PC-3 (cell line): ENCODE data around the gene PPM1L. TPM values are rescaled to one million over a fixed set of nuclear protein-coding genes. Genes with fewer than 3 reads are reported as not detected.

Experiments used
- ATAC-seq: fragments of 200-7000 bp; cut with Tn5 transposase; 2 replicates; pipeline ENCODE4 v1.9.1; 2020; ENCODE audit warnings: mild to moderate bottlenecking, moderate library complexity
- BruUV-seq: library from RNA; stranded (reverse); fragments of 400-500 nt; replicated peaks from 2 replicates; lab custom pipeline; 2021; lab: Mats Ljungman, UMichigan
- CTCF ChIA-PET: fragments of 300-600 bp; sonication (Branson Sonifier 250); formaldehyde crosslinking; loops from one replicate; lab custom pipeline; 2022; ENCODE audit warnings: antibody characterized with exemption; lab: Charles Lee
- POLR2A ChIA-PET: fragments of 300-600 bp; sonication (Branson Sonifier 250); formaldehyde crosslinking; loops from one replicate; lab custom pipeline; 2022; ENCODE audit warnings: antibody characterized with exemption; ENCODE audit not compliant: unreplicated experiment; lab: Charles Lee
- DNase-seq: peaks from one replicate; pipeline ENCODE4 v3.0.0-alpha.2; 2015
- H2AFZ ChIP-seq: fragments of 300-600 bp; sonication (generic); 2 replicates; pipeline ENCODE4 v1.6.0; 2016; ENCODE audit warnings: antibody characterized with exemption, low read length
- H3F3A ChIP-seq: fragments of 300-600 bp; sonication (generic); one replicate; pipeline ENCODE4 v1.6.0; 2017; ENCODE audit warnings: antibody characterized with exemption, low read length, control low read depth, mild to moderate bottlenecking; ENCODE audit not compliant: unreplicated experiment
- H3K27ac ChIP-seq: fragments of 300-600 bp; sonication (generic); 2 replicates; pipeline ENCODE4 v1.5.1; 2016; ENCODE audit warnings: mild to moderate bottlenecking, low read length
- H3K27me3 ChIP-seq: fragments of 300-600 bp; sonication (generic); 2 replicates; pipeline ENCODE4 v1.6.1; 2016; ENCODE audit warnings: low read length, mixed read lengths
- H3K36me3 ChIP-seq: fragments of 300-600 bp; sonication (generic); 2 replicates; pipeline ENCODE4 v1.6.1; 2016; ENCODE audit warnings: low read depth, mixed run types, low read length, mixed read lengths
- H3K4me1 ChIP-seq: fragments of 300-600 bp; sonication (generic); 2 replicates; pipeline ENCODE4 v1.5.1; 2016; ENCODE audit warnings: low read length; ENCODE audit not compliant: insufficient read depth
- H3K4me2 ChIP-seq: fragments of 300-600 bp; sonication (generic); 2 replicates; pipeline ENCODE4 v1.6.0; 2016; ENCODE audit warnings: low read length
- H3K4me3 ChIP-seq: fragments of 300-600 bp; sonication (generic); 2 replicates; pipeline ENCODE4 v1.5.1; 2016; ENCODE audit warnings: mild to moderate bottlenecking, low read length, mixed read lengths
- H3K79me2 ChIP-seq: fragments of 300-600 bp; sonication (generic); 2 replicates; pipeline ENCODE4 v1.6.1; 2017; ENCODE audit warnings: low read length, mixed read lengths
- H3K9ac ChIP-seq: fragments of 300-600 bp; sonication (generic); 2 replicates; pipeline ENCODE4 v1.6.0; 2016; ENCODE audit warnings: mild to moderate bottlenecking, low read length
- H3K9me2 ChIP-seq: fragments of 300-600 bp; sonication (generic); replicated peaks from 2 replicates; pipeline ENCODE4 v1.6.1; 2016; ENCODE audit warnings: mixed run types, low read length, mixed read lengths
- H3K9me3 ChIP-seq: fragments of 300-600 bp; sonication (generic); 2 replicates; pipeline ENCODE4 v1.6.1; 2016; ENCODE audit warnings: low read length, mixed read lengths
- H4K20me1 ChIP-seq: fragments of 300-600 bp; sonication (generic); 2 replicates; pipeline ENCODE4 v1.6.1; 2016; ENCODE audit warnings: low read length, mixed read lengths
- CTCF ChIP-seq: fragments of 300-600 bp; sonication (generic); conservative IDR thresholded peaks from 2 replicates; pipeline ENCODE4 v1.5.1; 2017; ENCODE audit warnings: antibody characterized with exemption, low read depth, mild to moderate bottlenecking, low read length
- EZH2 ChIP-seq: fragments of 300-600 bp; sonication (generic); IDR thresholded peaks from one replicate; pipeline ENCODE4 v1.6.1; 2017; ENCODE audit warnings: antibody characterized with exemption, mild to moderate bottlenecking, low read length; ENCODE audit not compliant: unreplicated experiment
- EZH2phosphoT487 ChIP-seq: fragments of 300-600 bp; sonication (generic); IDR thresholded peaks from 2 replicates; pipeline ENCODE4 v1.6.1; 2018; ENCODE audit warnings: mild to moderate bottlenecking, antibody characterized with exemption, low read length, borderline replicate concordance
- intact Hi-C: fragments of 100-400 bp; cut with micrococcal nuclease; formaldehyde crosslinking; loops from 2 replicates; pipeline ENCODE4 v1.9.0; 2023
- total RNA-seq: library from RNA; depleted of rRNA; stranded (reverse); fragments of >200 nt; gene quantifications from 2 replicates; pipeline ENCODE4 v1.2.3, GENCODE V29; 2014

Gene PPM1L
- total RNA-seq, 1 experiment from 2014 or later, result 7.0 TPM

- POLR2A ChIA-PET, result interaction anchor here (1.0 kb wide), 1 partner anchor 20 kb away, joined by 3 read pairs; no protein-coding TSS in a partner anchor
- no peak for ATAC-seq
These were observed 293.7 kb downstream of the PPM1L start for GRCh38 chr3:161049683-161050248.

GRCh38 chr3:161050935-161051334 is 294.9 kb downstream of the PPM1L start:
- Histone ChIP-seq H3K4me1 (no peaks in the 10 kb centered on the region), H3K79me2 (no peaks in the 10 kb centered on the region), H3K27ac (no peak overlapping the region), H3K27me3 (no peaks in the 10 kb centered on the region), H3K9ac (no peak overlapping the region), H3K9me2 (no peaks in the 10 kb centered on the region), H2AFZ (no peak overlapping the region), H3K4me2 (no peak overlapping the region), H3F3A (no peaks in the 10 kb centered on the region), H3K4me3 (no peak overlapping the region), H3K36me3 (no peaks in the 10 kb centered on the region), H4K20me1 (no peaks in the 10 kb centered on the region), H3K9me3 (no peaks in the 10 kb centered on the region)
- ATAC-seq (no peak), DNase-seq (no peak)
- POLR2A ChIA-PET, result no interaction called here
- intact Hi-C loops, result no loop called here
- CTCF ChIA-PET, result no interaction called here
- no TSS peak for BruUV-seq
- TF ChIP-seq EZH2 (no peak), CTCF (no peak), EZH2phosphoT487 (no peak)

More at GRCh38 chr3:161049683-161050248, 293.7 kb downstream of the PPM1L start:
- no peaks in the 10 kb centered on the region for H3K9me3 ChIP-seq
- no peak overlapping the region for H3K9ac ChIP-seq
- BruUV-seq, result no TSS peak
- TF ChIP-seq CTCF (no peak), EZH2 (no peak), EZH2phosphoT487 (no peak)
- intact Hi-C loops, result no loop called here
- no peaks in the 10 kb centered on the region for H3K27me3 ChIP-seq
- no peaks in the 10 kb centered on the region for H3F3A ChIP-seq
- H3K4me1 ChIP-seq, result no peaks in the 10 kb centered on the region
- H3K79me2 ChIP-seq, result no peaks in the 10 kb centered on the region
- CTCF ChIA-PET, result no interaction called here
- no peak overlapping the region for H3K4me2 ChIP-seq
- H4K20me1 ChIP-seq, result no peaks in the 10 kb centered on the region
- H3K9me2 ChIP-seq, result no peaks in the 10 kb centered on the region
- no peak overlapping the region for H2AFZ ChIP-seq
- no peaks in the 10 kb centered on the region for H3K36me3 ChIP-seq
- H3K27ac ChIP-seq, result no peak overlapping the region
- DNase-seq, result no peak
- no peak overlapping the region for H3K4me3 ChIP-seq

- Histone ChIP-seq H3K9me2 (no peaks in the 10 kb centered on the region), H3K79me2 (no peaks in the 10 kb centered on the region), H3K27ac (no peak overlapping the region), H3K4me2 (no peak overlapping the region), H3F3A (no peaks in the 10 kb centered on the region), H3K9me3 (no peaks in the 10 kb centered on the region), H3K9ac (no peak overlapping the region), H4K20me1 (no peaks in the 10 kb centered on the region), H2AFZ (no peak overlapping the region), H3K4me3 (no peak overlapping the region), H3K27me3 (no peaks in the 10 kb centered on the region), H3K36me3 (no peaks in the 10 kb centered on the region), H3K4me1 (no peaks in the 10 kb centered on the region)
- CTCF ChIA-PET, result no interaction called here
- ATAC-seq, result no peak
- POLR2A ChIA-PET, result no interaction called here
- intact Hi-C loops, result no loop called here
- no TSS peak for BruUV-seq
- no peak for TF ChIP-seq EZH2
- TF ChIP-seq EZH2phosphoT487, result no peak
- TF ChIP-seq CTCF, result no peak
- no peak for DNase-seq
These were observed 295.8 kb downstream of the PPM1L start for GRCh38 chr3:161051856-161052255.
